ENCODE results near the gene EPHA3.

The EPHA3 gene

DNA sequence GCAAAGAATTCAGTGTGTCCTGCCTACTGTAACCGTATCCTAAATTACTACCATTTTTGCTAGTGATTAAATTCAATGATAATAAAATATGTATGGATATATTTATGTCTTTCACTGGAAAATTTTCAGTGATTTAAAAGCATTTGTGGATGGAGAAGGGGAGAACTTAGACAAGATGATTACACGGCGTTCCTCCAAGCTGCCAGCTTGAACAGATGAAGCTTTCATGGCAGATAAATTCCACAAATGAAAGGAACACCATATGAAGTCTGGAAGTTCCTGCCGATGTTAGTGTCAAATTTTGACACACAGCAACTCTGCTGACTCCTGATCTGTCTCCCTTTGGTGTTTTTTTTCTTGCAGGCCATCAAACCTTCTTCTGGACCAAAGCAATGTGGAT, 364.7 kb downstream of the EPHA3 start:
- DNase-seq, result no peak

DNA sequence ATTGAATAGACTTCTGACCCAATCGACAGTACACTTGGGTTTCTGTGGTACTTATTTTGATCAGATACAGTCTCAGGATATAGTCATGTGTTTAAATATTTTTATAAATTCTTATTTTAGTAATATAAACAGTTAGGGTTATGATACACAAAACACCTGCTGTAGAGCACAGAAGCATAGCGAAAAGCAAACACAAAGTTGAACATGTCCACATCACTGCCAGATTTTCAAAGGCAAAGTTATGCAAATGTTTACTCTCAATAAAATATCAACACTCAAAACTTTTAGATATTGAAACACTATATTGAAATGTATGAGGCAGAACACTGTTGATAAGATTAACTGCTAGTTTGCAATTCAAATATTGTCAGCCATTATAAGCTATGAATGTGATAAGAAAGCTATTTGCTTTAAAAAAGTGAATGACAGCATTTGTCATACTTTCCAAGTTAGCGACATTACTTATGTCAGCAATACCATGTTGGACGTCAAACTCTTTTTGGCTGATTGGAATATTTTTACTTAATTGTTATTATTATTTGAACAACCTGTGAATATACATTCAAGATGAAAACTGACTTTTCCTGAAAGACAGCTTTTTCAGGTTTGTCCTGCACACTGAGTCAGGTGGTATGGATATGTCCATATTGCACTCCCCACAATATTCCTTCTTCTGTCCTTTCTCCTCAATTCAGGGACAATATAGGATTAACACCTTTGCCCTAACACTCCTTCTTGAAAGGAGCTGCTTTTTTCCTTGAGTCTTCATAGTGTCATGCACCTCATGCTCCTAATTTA, 367.1 kb downstream of the EPHA3 start:
- no peak for DNase-seq

- no peak for DNase-seq
Measured at GRCh38 chr3:89488800-89489580, 381.6 kb downstream of the EPHA3 start.

- no peak for DNase-seq
Measured at GRCh38 chr3:89490129-89490528, 382.7 kb downstream of the EPHA3 start.

- DNase-seq, result no peak
Measured at GRCh38 chr3:89494734-89495133, 387.3 kb downstream of the EPHA3 start.

DNA sequence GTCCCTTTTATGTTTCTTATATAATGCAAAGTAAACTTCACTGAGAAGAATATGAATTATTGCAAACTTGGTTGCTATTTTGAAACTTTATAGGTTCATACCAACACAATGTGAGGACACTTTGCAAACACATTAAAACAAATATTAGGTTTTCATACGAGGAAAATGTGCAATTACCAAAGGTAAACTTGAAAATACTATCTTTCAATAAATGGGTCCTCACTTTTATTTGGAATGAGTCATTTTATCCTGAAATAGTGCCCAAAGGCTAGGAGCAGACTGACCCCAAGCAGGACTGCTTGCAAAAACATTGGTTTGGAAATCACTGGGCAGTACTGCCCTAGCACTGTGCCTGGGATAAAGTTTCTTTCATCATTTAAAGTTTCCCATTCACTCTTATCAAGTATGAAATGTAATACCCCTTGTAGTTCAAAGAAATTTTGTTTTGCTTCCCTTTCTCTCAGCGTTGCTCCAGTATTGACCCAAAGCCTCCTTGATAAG, 396.5 kb downstream of the EPHA3 start:
- DNase-seq, result no peak

GRCh38 chr3:89504432-89504831, 397.0 kb downstream of the EPHA3 start:
- no peak for DNase-seq

DNA sequence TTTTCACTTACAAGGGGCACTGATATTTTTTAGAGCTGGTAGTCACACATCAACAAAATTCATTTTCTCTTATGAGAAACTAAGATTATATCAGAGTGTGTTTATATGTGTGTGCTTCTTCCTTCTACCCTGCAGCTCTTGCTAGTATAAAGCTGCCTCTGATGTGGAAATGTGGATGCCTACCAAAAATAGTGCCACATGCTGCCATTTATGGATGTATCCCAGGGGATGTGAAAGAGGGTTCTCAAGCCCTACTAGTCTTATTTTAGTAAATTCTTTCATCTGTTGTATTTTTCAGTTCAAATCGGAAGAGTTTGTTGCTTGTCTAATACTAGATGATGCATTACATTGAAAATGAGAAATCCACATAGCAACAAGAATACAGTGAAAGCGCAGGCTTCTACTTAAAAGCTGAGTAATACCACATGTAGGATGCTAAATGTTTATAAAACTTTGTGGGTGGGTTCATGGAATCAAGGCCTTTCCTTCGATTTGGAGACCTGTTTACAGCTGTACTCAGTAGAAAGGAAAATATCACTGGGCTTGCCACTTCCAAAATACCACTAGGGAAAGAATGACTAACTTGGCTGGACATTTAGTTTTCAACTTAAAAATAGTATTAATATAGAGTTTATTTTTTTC, 399.2 kb downstream of the EPHA3 start:
- DNase-seq, result no peak

- DNase-seq, result no peak
Measured at GRCh38 chr3:89521328-89521727, 413.9 kb downstream of the EPHA3 start.

DNA sequence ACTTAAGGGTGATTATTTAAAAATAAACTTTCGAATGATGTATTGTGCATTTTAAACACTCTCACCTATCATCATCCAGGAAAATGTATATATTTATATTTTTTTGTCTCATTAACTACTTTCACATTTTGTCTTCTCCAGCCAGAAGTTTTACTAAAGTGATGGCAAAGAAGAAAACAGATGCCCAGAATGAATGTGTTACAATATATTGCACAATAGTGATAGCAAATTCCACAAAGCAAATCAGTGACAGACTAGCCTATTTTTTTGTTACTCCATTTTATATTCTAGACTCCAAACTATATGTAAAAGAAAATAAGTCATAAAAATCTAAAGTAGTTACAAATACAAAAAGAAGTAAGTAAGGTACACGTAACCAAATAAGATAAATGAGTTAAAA, 414.7 kb downstream of the EPHA3 start:
- DNase-seq, result no peak

DNA sequence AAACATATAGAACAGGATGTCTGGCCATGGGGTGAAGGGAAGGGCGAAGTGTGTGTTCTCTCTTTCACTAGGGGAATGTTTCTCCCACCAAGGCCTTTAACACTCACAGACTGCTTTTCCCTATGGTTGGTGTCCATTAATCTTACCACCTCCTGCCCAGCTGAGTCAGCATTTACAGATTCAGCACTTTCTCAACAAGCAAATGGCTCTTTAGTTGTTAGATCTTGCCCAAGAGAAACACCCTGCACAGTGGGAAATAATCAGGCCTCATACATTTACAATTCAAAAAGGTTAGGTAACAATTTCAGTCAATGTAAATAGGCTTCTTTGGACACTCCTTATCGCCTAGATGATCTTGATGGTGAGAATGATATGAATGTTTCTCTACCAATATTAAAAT, 418.2 kb downstream of the EPHA3 start:
- no peak for DNase-seq

GRCh38 chr3:89527736-89528305, 420.4 kb downstream of the EPHA3 start:
- DNase-seq, result no peak
